Central memory CD8-positive, alpha-beta T cell (primary cell): ENCODE results near the gene SYMPK.

Experiments used
- ATAC-seq: fragments of 150-1000 bp; cut with Tn5 transposase; replicated peaks from 2 replicates; pipeline ENCODE4 v1.10.0; 2022; ENCODE audit warnings: mild to moderate bottlenecking, moderate FRiP score, moderate number of reproducible peaks; ENCODE audit not compliant: poor library complexity, severe bottlenecking; ENCODE audit errors: extremely low read depth
- DNase-seq, 2 donors: peaks; one replicate each; pipeline ENCODE4 v3.0.0; 2021; ENCODE audit warnings: low spot score in 2 of 2
- H3K27ac Mint-ChIP-seq: one replicate; pipeline ENCODE4 v1.8.0; 2022; ENCODE audit warnings: low read depth, mild to moderate bottlenecking, moderate library complexity, mixed read lengths
- H3K27me3 Mint-ChIP-seq: one replicate; pipeline ENCODE4 v1.8.0; 2022; ENCODE audit warnings: mixed read lengths
- H3K36me3 Mint-ChIP-seq: one replicate; pipeline ENCODE4 v1.8.0; 2022; ENCODE audit warnings: mild to moderate bottlenecking, moderate library complexity, mixed read lengths; ENCODE audit not compliant: insufficient read depth
- H3K4me1 Mint-ChIP-seq: one replicate; pipeline ENCODE4 v1.8.0; 2022; ENCODE audit warnings: mixed read lengths
- H3K4me3 Mint-ChIP-seq: one replicate; pipeline ENCODE4 v1.8.0; 2022; ENCODE audit warnings: mild to moderate bottlenecking, moderate library complexity, mixed read lengths
- H3K9me3 Mint-ChIP-seq: one replicate; pipeline ENCODE4 v1.8.0; 2022; ENCODE audit warnings: mixed read lengths

The SYMPK gene

DNA sequence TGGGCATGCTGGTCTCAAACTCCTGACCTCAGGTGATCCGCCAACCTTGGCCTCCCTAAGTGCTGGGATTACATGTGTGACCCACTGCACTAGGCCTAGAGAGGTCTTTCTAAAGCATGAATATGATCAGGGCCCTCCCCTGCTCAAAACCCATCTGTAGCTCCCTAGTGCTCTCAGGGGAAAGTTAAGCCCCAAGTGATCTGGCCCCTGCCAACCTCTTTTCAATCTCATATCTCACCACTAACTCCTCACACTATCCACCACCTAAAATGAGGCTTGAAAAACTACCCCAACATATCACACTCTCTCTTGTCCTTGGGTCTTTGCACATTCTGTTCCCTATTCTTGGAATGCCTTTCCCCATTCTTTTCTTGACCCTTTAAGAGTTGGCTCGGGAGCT, 68.3 kb downstream of the SYMPK start:
- ATAC-seq (no peak), DNase-seq (no peak)
- H3K4me3 Mint-ChIP-seq = peak overlapping the region; percentile 85
- H3K9me3 Mint-ChIP-seq = no peaks in the 10 kb centered on the region
- H3K27me3 Mint-ChIP-seq = peaks cover 10% of the 10 kb centered on the region
- peaks cover 39% of the 10 kb centered on the region for H3K4me1 Mint-ChIP-seq
- H3K36me3 Mint-ChIP-seq = peaks cover 11% of the 10 kb centered on the region
- H3K27ac Mint-ChIP-seq = peak overlapping the region; percentile 1

DNA sequence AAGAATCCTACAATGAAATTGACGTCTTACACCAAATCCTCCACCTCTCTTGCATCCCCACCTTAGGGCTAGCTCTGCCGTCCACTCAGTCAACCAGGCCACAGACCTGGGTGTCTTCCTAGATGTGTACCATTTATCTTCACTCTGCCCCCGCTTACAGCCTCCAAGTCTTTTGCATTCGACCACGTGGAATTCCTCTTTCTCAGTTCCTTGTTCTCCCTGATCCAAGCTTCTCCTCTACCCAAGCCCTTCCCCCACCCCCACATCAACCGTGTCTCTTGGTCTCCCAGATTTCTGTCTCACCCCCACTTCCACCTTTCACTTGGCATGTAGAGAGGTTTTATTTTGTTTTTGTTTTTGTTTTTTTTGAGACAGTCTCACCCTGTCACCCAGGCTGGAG, 69.1 kb downstream of the SYMPK start:
- Mint-ChIP-seq H3K27ac (peak overlapping the region; percentile 92), H3K4me1 (peaks cover 39% of the 10 kb centered on the region), H3K4me3 (peak overlapping the region; percentile 85), H3K27me3 (peaks cover 10% of the 10 kb centered on the region), H3K36me3 (peaks cover 19% of the 10 kb centered on the region), H3K9me3 (no peaks in the 10 kb centered on the region)
- no peak for DNase-seq
- ATAC-seq = no peak

DNA sequence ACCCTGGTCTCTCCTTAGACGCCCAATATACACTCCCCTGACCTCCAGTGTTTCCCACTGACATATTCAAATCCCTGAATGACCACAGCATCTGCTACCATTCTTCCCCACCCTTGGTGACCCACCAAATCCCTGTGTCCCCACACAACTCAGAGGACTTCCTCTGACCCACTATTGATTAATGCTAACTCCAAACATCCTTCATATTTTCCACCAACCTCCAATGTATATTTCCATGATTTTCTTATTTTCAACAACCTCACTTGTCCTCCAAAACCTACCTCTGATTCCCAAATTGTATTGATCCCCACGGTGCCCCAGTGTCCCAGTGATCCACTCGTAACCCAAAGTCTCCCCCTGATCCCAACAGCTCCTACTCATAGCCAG, 69.8 kb downstream of the SYMPK start:
- peaks cover 45% of the 10 kb centered on the region for H3K4me1 Mint-ChIP-seq
- no peak for DNase-seq
- no peak for ATAC-seq
- peak overlapping the region; percentile 85 for H3K4me3 Mint-ChIP-seq
- peaks cover 10% of the 10 kb centered on the region for H3K27me3 Mint-ChIP-seq
- no peaks in the 10 kb centered on the region for H3K9me3 Mint-ChIP-seq
- peak overlapping the region; percentile 92 for H3K27ac Mint-ChIP-seq
- peaks cover 17% of the 10 kb centered on the region for H3K36me3 Mint-ChIP-seq

DNA sequence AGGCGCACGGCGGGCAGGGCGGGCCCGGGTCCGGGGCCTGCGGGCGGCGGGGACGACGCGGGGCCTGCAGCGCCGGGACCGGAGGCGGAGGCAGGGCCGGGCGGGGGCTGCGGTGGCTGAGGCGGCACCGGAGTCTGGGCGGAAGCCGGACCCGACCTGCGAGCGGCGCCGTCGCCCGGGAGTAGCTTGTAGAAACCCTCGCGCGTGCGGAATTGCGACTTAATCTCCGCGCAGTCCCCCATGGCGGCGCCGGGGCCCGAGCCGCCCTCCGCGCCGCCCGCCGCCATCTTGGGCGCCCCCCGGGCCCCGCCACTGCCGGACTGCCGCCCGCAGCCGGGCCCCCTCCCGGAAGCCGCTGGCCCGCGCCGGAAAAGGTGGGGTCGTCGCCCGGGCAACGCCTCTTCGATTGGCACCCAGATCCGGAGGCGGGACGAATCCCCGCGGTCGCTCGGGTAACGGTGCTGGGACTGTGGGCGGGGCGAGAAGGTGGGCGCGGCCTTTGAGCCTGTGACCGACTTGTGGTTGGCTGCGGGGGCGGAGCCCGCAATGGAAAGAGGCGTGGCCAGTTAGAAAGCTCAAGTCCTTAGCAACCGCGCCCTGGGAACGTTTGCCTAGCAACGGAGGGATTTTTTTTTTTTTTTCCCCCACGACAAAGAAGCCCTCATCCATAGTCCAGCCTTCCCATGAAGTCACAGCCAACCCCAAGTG, 70.3 kb downstream of the SYMPK start, which contains the start of gene DMWD:
Gene DMWD (minus strand): TSS at position 376 of the 708 bp plus-strand sequence. CDS start 89 bp downstream, at position 287.
- peak within 1 kb of the TSS; percentile 92 for H3K27ac Mint-ChIP-seq
- ATAC-seq (peak; percentile 92), DNase-seq (peak; percentile 99 to 100)
- peaks cover 48% of the 10 kb centered on the region for H3K4me1 Mint-ChIP-seq
- peaks cover 20% of the 10 kb centered on the region for H3K36me3 Mint-ChIP-seq
- H3K9me3 Mint-ChIP-seq = no peaks in the 10 kb centered on the region
- H3K4me3 Mint-ChIP-seq = peak within 1 kb of the TSS; percentile 85
- peaks cover 10% of the 10 kb centered on the region for H3K27me3 Mint-ChIP-seq

DNA sequence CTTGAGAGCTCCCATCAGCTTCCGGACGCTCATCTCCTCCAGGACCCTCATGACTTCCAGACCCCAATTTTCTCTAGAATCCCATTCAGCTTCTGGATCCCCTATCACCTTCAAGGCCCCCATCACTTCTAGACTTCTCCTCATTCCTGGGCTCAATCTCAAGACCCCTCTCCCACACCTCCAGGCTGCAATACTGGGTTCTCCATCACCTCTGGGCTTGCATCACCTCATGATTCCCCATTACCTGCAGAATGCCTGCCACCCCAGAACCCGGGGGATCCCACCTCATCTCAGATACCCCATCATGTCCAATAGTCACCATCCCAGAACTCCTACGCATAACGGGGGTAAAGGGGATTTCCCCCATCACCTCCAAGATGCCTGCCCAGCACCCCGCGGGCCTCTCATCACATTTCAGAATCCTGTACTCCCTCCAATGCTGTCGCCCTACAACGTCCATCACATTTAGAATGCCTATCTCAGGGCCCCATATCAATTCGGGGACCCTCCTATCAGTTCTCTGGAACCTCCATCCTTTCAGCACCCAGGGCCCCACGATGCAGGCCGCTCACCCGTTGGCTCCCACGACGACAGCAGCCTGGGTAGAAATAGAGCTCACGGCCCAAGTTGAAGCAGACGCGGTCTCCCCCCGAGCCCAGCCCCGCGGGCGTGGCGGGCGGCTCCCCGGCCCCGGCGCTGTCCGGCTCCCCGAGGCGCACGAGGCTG, 71.0 kb downstream of the SYMPK start:
- Mint-ChIP-seq H3K36me3 (peaks cover 23% of the 10 kb centered on the region), H3K27me3 (peaks cover 10% of the 10 kb centered on the region), H3K9me3 (no peaks in the 10 kb centered on the region), H3K4me1 (peaks cover 48% of the 10 kb centered on the region), H3K4me3 (peak overlapping the region; percentile 85), H3K27ac (peak overlapping the region; percentile 92)
- DNase-seq (no peak), ATAC-seq (peak; percentile 2)

DNA sequence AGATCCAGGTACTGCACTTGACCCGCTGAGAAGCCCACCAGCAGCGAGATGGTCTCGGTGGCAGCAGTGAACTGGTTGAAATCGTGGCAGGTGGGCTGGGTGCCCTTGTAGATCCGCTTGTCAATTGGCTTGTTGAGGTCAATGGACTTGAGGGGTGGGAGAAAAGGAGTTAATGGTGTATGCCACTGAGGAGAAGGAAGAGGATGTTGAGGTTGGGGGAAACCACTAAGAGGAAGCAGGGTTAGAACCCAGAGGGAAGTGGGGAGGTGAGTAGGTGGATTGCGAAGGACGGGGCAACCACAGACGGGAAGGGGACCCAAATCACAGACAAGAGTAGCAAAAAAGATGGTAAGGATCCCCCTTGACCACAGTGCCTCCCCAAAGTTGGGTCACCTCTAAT, 72.0 kb downstream of the SYMPK start:
- ATAC-seq (peak; percentile 16), DNase-seq (no peak)
- peak overlapping the region; percentile 49 for H3K27ac Mint-ChIP-seq
- H3K9me3 Mint-ChIP-seq = no peaks in the 10 kb centered on the region
- H3K4me3 Mint-ChIP-seq = peak overlapping the region; percentile 85
- H3K4me1 Mint-ChIP-seq = peaks cover 48% of the 10 kb centered on the region
- H3K36me3 Mint-ChIP-seq = peaks cover 23% of the 10 kb centered on the region
- H3K27me3 Mint-ChIP-seq = peaks cover 10% of the 10 kb centered on the region

DNA sequence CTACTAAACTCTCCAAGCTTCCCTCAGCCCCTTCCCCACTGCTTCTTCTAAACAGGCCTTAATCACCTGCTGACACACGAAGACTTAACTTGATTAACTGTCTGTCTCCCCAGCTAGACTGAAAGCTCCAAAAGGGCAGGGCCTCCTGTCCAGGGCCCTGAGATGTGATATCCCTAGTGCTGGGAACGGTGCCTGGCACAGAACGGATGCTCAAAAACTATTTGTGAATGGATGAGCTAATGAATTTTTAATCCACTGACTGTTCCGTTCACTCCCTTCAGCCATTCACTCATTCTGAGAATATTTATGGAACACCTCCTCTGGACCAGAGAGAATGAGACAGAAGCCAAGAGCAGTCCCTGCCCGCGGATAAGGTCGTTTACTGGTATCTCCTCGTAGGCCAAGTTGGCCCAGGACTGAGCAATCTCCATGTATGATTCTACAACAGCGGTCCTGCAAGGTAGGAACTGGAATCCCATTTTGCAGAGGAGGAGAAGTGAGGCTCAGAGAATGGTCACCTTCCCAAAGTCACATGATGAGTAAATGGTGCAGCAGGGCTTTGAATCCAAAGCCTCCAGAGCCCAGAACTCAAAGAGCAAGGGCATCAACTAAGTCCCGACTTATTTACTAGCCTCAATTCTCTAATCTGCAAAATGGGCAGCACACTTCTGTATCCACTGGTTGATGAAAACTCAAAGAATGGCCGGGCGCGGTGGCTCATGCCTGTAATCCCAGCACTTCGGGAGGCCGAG, 73.7 kb downstream of the SYMPK start:
- DNase-seq = no peak
- ATAC-seq = no peak
- Mint-ChIP-seq H3K27me3 (no peaks in the 10 kb centered on the region), H3K9me3 (no peaks in the 10 kb centered on the region), H3K27ac (no peak overlapping the region), H3K36me3 (peaks cover 23% of the 10 kb centered on the region), H3K4me3 (no peak overlapping the region), H3K4me1 (peaks cover 48% of the 10 kb centered on the region)

DNA sequence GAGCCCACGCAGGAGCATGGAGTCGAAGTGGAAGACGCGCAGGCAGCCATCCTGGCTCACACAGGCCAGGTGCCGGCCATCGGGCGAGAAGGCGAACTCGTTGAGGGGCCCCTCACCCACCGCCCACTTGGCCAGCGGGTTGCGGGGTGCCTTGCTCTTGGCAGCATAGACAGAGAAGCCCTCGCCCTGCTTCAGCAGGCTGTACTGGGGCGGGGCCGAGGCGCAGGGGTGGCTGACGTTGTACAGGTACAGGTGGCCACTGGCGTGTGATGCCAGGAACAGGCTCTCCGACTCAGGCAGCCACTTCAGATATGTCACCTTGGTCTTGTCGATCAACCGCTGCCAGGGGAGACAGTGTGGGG, 76.4 kb downstream of the SYMPK start:
- no peak overlapping the region for H3K27ac Mint-ChIP-seq
- DNase-seq = no peak
- no peaks in the 10 kb centered on the region for H3K9me3 Mint-ChIP-seq
- H3K4me3 Mint-ChIP-seq = no peak overlapping the region
- no peaks in the 10 kb centered on the region for H3K27me3 Mint-ChIP-seq
- peaks cover 27% of the 10 kb centered on the region for H3K4me1 Mint-ChIP-seq
- no peak for ATAC-seq
- peaks cover 17% of the 10 kb centered on the region for H3K36me3 Mint-ChIP-seq

DNA sequence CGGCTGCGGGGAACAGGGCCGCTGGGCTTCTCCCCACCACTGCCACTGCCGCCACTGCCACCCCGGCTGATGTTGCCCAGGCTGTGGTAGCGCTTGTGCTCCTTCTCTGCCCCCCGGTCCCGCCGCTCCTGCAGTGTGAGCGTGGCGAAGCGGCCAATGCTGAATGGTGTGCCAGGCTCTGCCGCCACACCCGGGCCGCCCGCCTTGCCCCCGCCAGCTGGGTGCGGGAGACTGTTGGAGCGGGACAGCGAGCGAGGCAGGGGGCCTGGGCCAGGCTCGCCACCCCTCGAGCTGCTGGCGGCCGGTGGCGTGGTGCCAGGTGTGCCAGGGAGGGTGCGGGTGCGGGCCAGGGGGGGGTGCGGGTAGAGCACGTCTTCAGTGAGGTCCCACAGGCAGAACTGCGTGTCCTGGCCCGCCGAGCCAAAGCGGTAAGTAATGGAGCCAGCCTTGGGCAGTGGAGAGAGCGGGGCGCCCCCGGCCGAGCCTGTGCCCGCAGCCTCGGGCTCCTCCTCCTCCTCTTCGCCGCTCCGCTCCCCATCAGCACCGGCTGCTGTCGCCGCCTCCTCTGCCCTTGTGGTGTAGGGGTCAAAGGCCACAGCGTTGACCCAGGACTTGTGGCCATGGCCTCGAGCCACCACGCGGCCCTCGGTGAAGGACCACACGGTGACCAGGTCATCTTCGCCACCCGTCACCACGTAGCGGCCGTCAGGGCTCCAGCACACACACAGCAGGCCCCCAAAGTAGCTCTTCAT, 77.0 kb downstream of the SYMPK start:
- no peak overlapping the region for H3K4me3 Mint-ChIP-seq
- ATAC-seq = no peak
- peaks cover 23% of the 10 kb centered on the region for H3K4me1 Mint-ChIP-seq
- no peaks in the 10 kb centered on the region for H3K9me3 Mint-ChIP-seq
- peaks cover 17% of the 10 kb centered on the region for H3K36me3 Mint-ChIP-seq
- no peaks in the 10 kb centered on the region for H3K27me3 Mint-ChIP-seq
- no peak for DNase-seq
- no peak overlapping the region for H3K27ac Mint-ChIP-seq

DNA sequence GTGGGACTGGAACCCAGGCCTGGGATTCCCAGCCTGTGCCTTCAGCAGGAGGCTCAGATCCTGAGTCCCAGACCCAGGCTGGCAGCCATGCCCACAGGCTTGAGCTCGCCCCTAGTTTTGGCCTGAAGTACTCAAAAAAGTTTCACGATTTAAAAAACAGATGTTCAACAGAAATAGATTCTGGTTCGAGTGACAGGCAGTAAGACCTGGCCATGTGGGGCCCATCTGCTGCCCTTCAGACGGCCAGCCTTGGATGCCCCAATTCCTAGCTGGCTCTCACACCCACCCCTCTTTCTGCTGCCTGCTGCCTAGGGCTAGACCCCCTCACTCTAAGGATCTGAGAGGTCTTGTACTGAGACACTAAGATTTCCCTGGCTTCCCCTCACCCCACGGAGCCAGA, 77.8 kb downstream of the SYMPK start:
- Mint-ChIP-seq H3K36me3 (peaks cover 19% of the 10 kb centered on the region), H3K27ac (no peak overlapping the region), H3K27me3 (no peaks in the 10 kb centered on the region), H3K4me1 (peaks cover 23% of the 10 kb centered on the region), H3K4me3 (no peak overlapping the region), H3K9me3 (no peaks in the 10 kb centered on the region)
- DNase-seq (no peak), ATAC-seq (no peak)

DNA sequence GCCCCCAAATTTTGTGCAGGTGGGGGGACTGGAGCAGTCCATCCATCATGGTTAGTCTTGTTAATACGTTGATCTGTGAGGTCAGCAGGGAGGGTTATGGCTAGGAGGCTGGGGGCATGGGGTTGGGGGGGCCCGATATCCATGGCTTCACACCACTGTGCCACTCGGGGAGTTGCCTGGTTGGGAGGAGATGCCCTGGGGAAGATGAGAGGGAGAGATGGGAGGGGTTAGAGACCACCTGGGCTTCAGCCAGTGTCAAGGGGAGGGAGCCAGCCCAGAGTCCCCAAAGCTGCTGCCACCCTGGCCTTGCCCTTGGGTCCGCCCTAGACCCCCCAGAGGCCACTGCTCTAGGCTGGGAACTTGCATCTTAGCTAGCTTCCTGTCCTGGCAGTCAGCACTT, 78.9 kb downstream of the SYMPK start:
- H3K27me3 Mint-ChIP-seq = peaks cover 4% of the 10 kb centered on the region
- peaks cover 13% of the 10 kb centered on the region for H3K36me3 Mint-ChIP-seq
- DNase-seq (no peak), ATAC-seq (no peak)
- H3K4me1 Mint-ChIP-seq = peaks cover 30% of the 10 kb centered on the region
- no peak overlapping the region for H3K27ac Mint-ChIP-seq
- no peak overlapping the region for H3K4me3 Mint-ChIP-seq
- H3K9me3 Mint-ChIP-seq = no peaks in the 10 kb centered on the region
